ENCODE data around the gene KRT23. TPM values are rescaled to one million over a fixed set of nuclear protein-coding genes. Genes with fewer than 3 reads are reported as not detected.

KRT23 gene
- total and polyA plus RNA-seq, 2 of the 4 experiments (the other 2 are of a cell fraction) = 0.36 to 0.39 TPM

- Histone ChIP-seq H3K14ac (replicated peaks; ENCODE audit: low read depth, low read length) (peak overlapping the region; percentile 75), H2BK15ac (ENCODE audit: low read depth, low read length) (peak overlapping the region; percentile 63; the same call in 2 of the 3 replicates), H3K4me3 (ENCODE audit: insufficient read depth, low read depth, low read length) (no peak overlapping the region), H3K56ac (ENCODE audit: extremely low read depth, insufficient read depth, low read length) (no peak overlapping the region; the same call in 1 of the 2 replicates), H3K23ac (ENCODE audit: low read depth, low read length) (peak overlapping the region; percentile 36; the same call in 1 of the 2 replicates), H2BK5ac (ENCODE audit: low read depth, low read length, poor library complexity, severe bottlenecking) (peak overlapping the region; percentile 63), H3K27me3 (ENCODE audit: control insufficient read depth, insufficient read depth, low read length) (no peaks in the 10 kb centered on the region), H3K27ac (ENCODE audit: insufficient read depth, low read length) (peak overlapping the region; percentile 75), H4K20me1 (ENCODE audit: insufficient read depth, low read length) (no peaks in the 10 kb centered on the region), H2AK5ac (ENCODE audit: low read depth, low read length) (peak overlapping the region; percentile 86), H3K9me3 (ENCODE audit: control insufficient read depth, insufficient read depth, low read length) (no peaks in the 10 kb centered on the region), H3K9me1 (ENCODE audit: insufficient read depth, low read length) (peaks cover 2% of the 10 kb centered on the region; the same call in 1 of the 2 replicates), H2BK120ac (ENCODE audit: low read depth, low read length) (peak overlapping the region; percentile 85), H3K36me3 (ENCODE audit: control insufficient read depth, insufficient read depth, low read length) (no peaks in the 10 kb centered on the region), H2BK20ac (ENCODE audit: low read depth, low read length) (peak overlapping the region; percentile 47), H4K91ac (ENCODE audit: insufficient read depth, low read depth, low read length) (peak overlapping the region; percentile 59), H3K79me1 (ENCODE audit: low read depth in 1 of 2, low read length in 2 of 2) (no peaks in the 10 kb centered on the region), H3K18ac (ENCODE audit: low read depth, low read length) (peak overlapping the region; percentile 97), H4K8ac (ENCODE audit: low read depth in 2 of 2, low read length in 2 of 2) (peak overlapping the region; percentile 36 to 77), H3K4me1 (ENCODE audit: control insufficient read depth, insufficient read depth, low read length) (peaks cover 12% of the 10 kb centered on the region), H3K9ac (ENCODE audit: low read depth, low read length) (no peak overlapping the region), H3K4me2 (ENCODE audit: low read depth, low read length) (no peak overlapping the region; the same call in 1 of the 2 replicates), H2AK9ac (replicated peaks; ENCODE audit: low read depth, low read length, poor library complexity) (no peak overlapping the region), H4K5ac (ENCODE audit: low read depth, low read length) (peak overlapping the region; percentile 73), H3K4ac (ENCODE audit: low read depth, low read length) (peak overlapping the region; percentile 45), H2AFZ (replicated peaks; ENCODE audit: low read length, poor library complexity) (no peak overlapping the region)
- ChIA-PET CTCF (no interaction called here), POLR2A (ENCODE audit: unreplicated experiment) (no interaction called here)
- TF ChIP-seq FOS (IDR thresholded peaks at IDR 0.05; ENCODE audit: low read depth, low read length) (no peak), POLR2A (IDR thresholded peaks at IDR 0.05; ENCODE audit: low read depth, low read length) (no peak), RAD21 (IDR thresholded peaks at IDR 0.05; ENCODE audit: low read length) (no peak), MAFK (IDR thresholded peaks at IDR 0.05; ENCODE audit: low read depth, low read length) (no peak), CHD1 (IDR thresholded peaks at IDR 0.05; ENCODE audit: low read depth, low read length) (no peak), MAZ (IDR thresholded peaks at IDR 0.05; ENCODE audit: borderline replicate concordance, low read depth, low read length) (no peak), ELK1 (IDR thresholded peaks at IDR 0.05; ENCODE audit: borderline replicate concordance, low read depth, low read length) (no peak), RFX5 (IDR thresholded peaks at IDR 0.05; ENCODE audit: low read depth, low read length) (no peak), BHLHE40 (IDR thresholded peaks at IDR 0.05; ENCODE audit: low read depth, low read length) (no peak), RCOR1 (IDR thresholded peaks at IDR 0.05; ENCODE audit: insufficient replicate concordance, low read length) (no peak), CEBPB (IDR thresholded peaks at IDR 0.05; ENCODE audit: low read depth, low read length) (no peak), NFE2L2 (IDR thresholded peaks at IDR 0.05; ENCODE audit: low read depth, low read length) (no peak), SMC3 (IDR thresholded peaks at IDR 0.05; ENCODE audit: low read depth, low read length) (no peak), USF2 (IDR thresholded peaks at IDR 0.05; ENCODE audit: low read depth, low read length) (no peak), MXI1 (IDR thresholded peaks at IDR 0.05; ENCODE audit: borderline replicate concordance, low read depth, low read length) (no peak)
- TF ChIP-seq, protein P1, sequence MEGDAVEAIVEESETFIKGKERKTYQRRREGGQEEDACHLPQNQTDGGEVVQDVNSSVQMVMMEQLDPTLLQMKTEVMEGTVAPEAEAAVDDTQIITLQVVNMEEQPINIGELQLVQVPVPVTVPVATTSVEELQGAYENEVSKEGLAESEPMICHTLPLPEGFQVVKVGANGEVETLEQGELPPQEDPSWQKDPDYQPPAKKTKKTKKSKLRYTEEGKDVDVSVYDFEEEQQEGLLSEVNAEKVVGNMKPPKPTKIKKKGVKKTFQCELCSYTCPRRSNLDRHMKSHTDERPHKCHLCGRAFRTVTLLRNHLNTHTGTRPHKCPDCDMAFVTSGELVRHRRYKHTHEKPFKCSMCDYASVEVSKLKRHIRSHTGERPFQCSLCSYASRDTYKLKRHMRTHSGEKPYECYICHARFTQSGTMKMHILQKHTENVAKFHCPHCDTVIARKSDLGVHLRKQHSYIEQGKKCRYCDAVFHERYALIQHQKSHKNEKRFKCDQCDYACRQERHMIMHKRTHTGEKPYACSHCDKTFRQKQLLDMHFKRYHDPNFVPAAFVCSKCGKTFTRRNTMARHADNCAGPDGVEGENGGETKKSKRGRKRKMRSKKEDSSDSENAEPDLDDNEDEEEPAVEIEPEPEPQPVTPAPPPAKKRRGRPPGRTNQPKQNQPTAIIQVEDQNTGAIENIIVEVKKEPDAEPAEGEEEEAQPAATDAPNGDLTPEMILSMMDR (conservative IDR thresholded peaks at IDR 0.05; ENCODE audit: low read depth, low read length) = no peak
- DNase-seq (no peak), ATAC-seq (ENCODE audit: low read depth) (no peak)
- dilution Hi-C loops (cut with HindIII; ENCODE audit: low sequenced_read_pairs, unreplicated experiment) = no loop called here
- in situ Hi-C loops (cut with MboI; ENCODE audit: low sequenced_read_pairs) = no loop called here
- BruUV-seq (replicated peaks) = no TSS peak
- intact Hi-C loops (cut with micrococcal nuclease) = no loop called here
- no CpG with 5 or more reads among the region's 2 CpGs for WGBS, 2 experiments (ENCODE audit: extremely low coverage in 2 of 2, insufficient read length in 1 of 2)
Measured at GRCh38 chr17:40952154-40952553, 14.7 kb upstream of the KRT23 start.

Measured in IMR-90 (cell line).